Endothelial cell of umbilical vein (primary cell): Measurements from ENCODE around the gene PHACTR1. TPM values are rescaled to one million over a fixed set of nuclear protein-coding genes. Genes with fewer than 3 reads are reported as not detected.

Experiments
- BruUV-seq: library from RNA; stranded (reverse); fragments of 400-500 nt; replicated peaks from 2 replicates; lab custom pipeline; 2021; lab: Mats Ljungman, UMichigan
- CTCF ChIA-PET: fragments of 300-600, 350-600 bp; sonication (Branson Sonifier 250); formaldehyde crosslinking; loops from one replicate; lab custom pipeline; 2021; ENCODE audit warnings: antibody characterized with exemption, inconsistent platforms; lab: Charles Lee
- POLR2A ChIA-PET: fragments of 300-600, 350-600 bp; sonication (Branson Sonifier 250); formaldehyde crosslinking; loops from one replicate; lab custom pipeline; 2021; ENCODE audit warnings: antibody characterized with exemption, inconsistent platforms; lab: Charles Lee
- DNase-seq: peaks from one replicate; pipeline ENCODE4 v3.0.0-alpha.2; 2011; ENCODE audit warnings: low read depth, low spot score
- FAIRE-seq: peaks from 2 replicates; lab custom pipeline; 2011; peaks lifted over from hg19 to GRCh38; lab: Jason Lieb, UNC
- H2AFZ ChIP-seq: 2 replicates; pipeline ENCODE4 v1.6.0; 2012; ENCODE audit warnings: low read depth, low read length, control low read depth, inconsistent platforms
- H3K27ac ChIP-seq: 2 replicates; pipeline ENCODE4 v1.5.1; 2011; ENCODE audit warnings: low read depth, mild to moderate bottlenecking, control low read depth, low read length, moderate library complexity; ENCODE audit not compliant: insufficient read depth
- H3K27me3 ChIP-seq, 2 experiments: 2 replicates each; pipeline versions ENCODE4 v1.6.0 to v1.6.1; 2011; ENCODE audit warnings: low read length in 2 of 2, mixed read lengths in 1 of 2; ENCODE audit not compliant: control insufficient read depth in 2 of 2, insufficient read depth in 2 of 2
- H3K36me3 ChIP-seq, 2 experiments: 2 replicates in 1 of 2; 3 replicates in 1 of 2; pipeline ENCODE4 v1.5.1; 2011; ENCODE audit warnings: low read length in 2 of 2, mild to moderate bottlenecking in 1 of 2, moderate library complexity in 1 of 2; ENCODE audit not compliant: control insufficient read depth in 2 of 2, insufficient read depth in 2 of 2; ENCODE audit errors: extremely low read depth in 1 of 2
- H3K4me1 ChIP-seq: 3 replicates; pipeline ENCODE4 v1.5.1; 2011; ENCODE audit warnings: mild to moderate bottlenecking, low read length; ENCODE audit not compliant: control insufficient read depth, insufficient read depth; ENCODE audit errors: extremely low read depth
- H3K4me2 ChIP-seq: 2 replicates; pipeline ENCODE4 v1.6.1; 2011; ENCODE audit warnings: low read length, control low read depth, mixed read lengths; ENCODE audit not compliant: insufficient read depth
- H3K4me3 ChIP-seq, 3 experiments: fragments of 200-600 bp in 1 of 3; sonication (generic), shearing (Covaris generic) in 1 of 3; replicated peaks in 1 of 3; 2 replicates each; pipeline ENCODE4 v1.5.1; 2011 to 2016; ENCODE audit warnings: control low read depth in 3 of 3, low read length in 3 of 3, mild to moderate bottlenecking in 2 of 3, inconsistent platforms in 1 of 3, low read depth in 1 of 3, moderate library complexity in 1 of 3; ENCODE audit not compliant: insufficient read depth in 1 of 3
- H3K79me2 ChIP-seq: 2 replicates; pipeline ENCODE4 v1.6.0; 2012; ENCODE audit warnings: low read length, inconsistent platforms; ENCODE audit not compliant: control insufficient read depth, insufficient read depth
- H3K9ac ChIP-seq: replicated peaks from 2 replicates; pipeline ENCODE3; 2011; ENCODE audit warnings: low read length, control low read depth; ENCODE audit not compliant: insufficient read depth; ENCODE audit errors: extremely low read depth
- H3K9me1 ChIP-seq: replicated peaks from 3 replicates; pipeline ENCODE4 v1.6.0; 2011; ENCODE audit warnings: mild to moderate bottlenecking, low read length; ENCODE audit not compliant: control insufficient read depth, insufficient read depth; ENCODE audit errors: extremely low read depth
- H3K9me3 ChIP-seq: replicated peaks from 2 replicates; pipeline ENCODE4 v1.5.1; 2012; ENCODE audit warnings: low read length, inconsistent platforms; ENCODE audit not compliant: control insufficient read depth, insufficient read depth
- H4K20me1 ChIP-seq: replicated peaks from 2 replicates; pipeline ENCODE3; 2011; ENCODE audit warnings: mild to moderate bottlenecking, low read length; ENCODE audit not compliant: control insufficient read depth, insufficient read depth; ENCODE audit errors: extremely low read depth
- EZH2 ChIP-seq: IDR thresholded peaks from 2 replicates; pipeline ENCODE4 v1.6.1; 2012; ENCODE audit warnings: borderline replicate concordance, low read depth, mild to moderate bottlenecking, moderate library complexity, low read length, inconsistent platforms; ENCODE audit not compliant: severe bottlenecking
- FOS ChIP-seq: IDR thresholded peaks from 2 replicates; pipeline ENCODE4 v1.6.1; 2011; ENCODE audit warnings: mild to moderate bottlenecking, low read length, moderate library complexity, borderline replicate concordance; ENCODE audit not compliant: insufficient read depth
- GATA2 ChIP-seq: IDR thresholded peaks from 2 replicates; pipeline ENCODE4 v1.7.0; 2011; ENCODE audit warnings: low read depth, mild to moderate bottlenecking, moderate library complexity, mixed read lengths, low read length; ENCODE audit not compliant: insufficient read length, insufficient read depth
- JUN ChIP-seq: IDR thresholded peaks from 2 replicates; pipeline ENCODE4 v1.6.1; 2011; ENCODE audit warnings: borderline replicate concordance, low read depth; ENCODE audit not compliant: insufficient read length, insufficient read depth
- MYC ChIP-seq: IDR thresholded peaks from one replicate; pipeline ENCODE4 v1.6.1; 2011; ENCODE audit warnings: mild to moderate bottlenecking, low read depth, low read length
- dilution Hi-C: fragments of 300-500 bp; cut with MboI; formaldehyde crosslinking; loops from one replicate; pipeline ENCODE4 v1.15.0; 2019; ENCODE audit warnings: low sequenced_read_pairs; ENCODE audit not compliant: extremely low pct_ligation_motif_present
- intact Hi-C: fragments of 100-400 bp; cut with micrococcal nuclease; formaldehyde crosslinking; loops from one replicate; pipeline ENCODE4 v1.10.0; 2022
- polyA plus RNA-seq, 4 experiments: library from polyadenylated mRNA; depleted of rRNA in 3 of 4; stranded (reverse) in 3 of 4; unstranded in 1 of 4; fragments of >200 nt; gene quantifications; 2 replicates each; pipeline versions ENCODE4 v1.2.1 to v1.2.3, GENCODE V29; 2011 to 2012; ENCODE audit warnings: missing spikeins in 1 of 4
- total RNA-seq: library from RNA; stranded (reverse); gene quantifications from 2 replicates; pipeline ENCODE4 v1.2.3, GENCODE V29; 2021
- TF ChIP-seq, protein P1 (sequence below), 2 donors: IDR thresholded peaks; 1 replicate in 1 of 2; 2 replicates in 1 of 2; pipeline ENCODE4 v1.5.1; 2011; ENCODE audit warnings: low read length in 2 of 2, mild to moderate bottlenecking in 2 of 2, moderate library complexity in 2 of 2, control low read depth in 1 of 2, inconsistent platforms in 1 of 2, low read depth in 1 of 2; ENCODE audit not compliant: insufficient read depth in 1 of 2; ENCODE audit errors: extremely low read depth in 1 of 2

PHACTR1 gene
- total and polyA plus RNA-seq, 2 donors (not counting 3 experiments of a cell fraction or from before 2014, with no cell fraction given): 2.4 to 23.2 TPM

DNA sequence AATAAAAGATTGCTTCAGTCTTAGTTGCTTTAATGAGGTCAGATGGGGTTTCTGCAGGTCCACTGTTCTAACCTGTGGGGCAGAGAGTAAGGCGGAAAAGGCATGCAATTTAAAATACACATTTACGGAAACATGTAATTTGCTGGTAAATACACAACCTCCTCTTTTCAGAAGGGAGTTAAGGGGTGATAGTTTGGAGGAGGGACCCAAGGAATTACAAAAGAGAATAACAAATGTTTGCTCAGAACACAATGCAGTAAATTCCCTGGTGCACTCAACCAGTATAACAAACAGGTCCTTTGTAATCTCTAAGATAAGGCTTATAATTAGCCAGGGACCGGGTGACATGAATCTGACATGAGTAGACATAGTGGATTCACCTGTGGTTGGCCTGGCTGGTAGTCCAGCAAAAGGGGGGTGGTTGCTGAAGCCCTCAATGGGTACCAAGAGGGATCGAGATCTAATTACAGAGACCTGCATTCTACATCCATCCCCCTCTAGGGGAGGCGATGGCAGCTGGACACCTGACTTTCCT, 295.1 kb downstream of the PHACTR1 start:
- Histone ChIP-seq H3K36me3 (no peaks in the 10 kb centered on the region), H2AFZ (no peak overlapping the region), H3K9me3 (no peaks in the 10 kb centered on the region), H3K4me2 (no peak overlapping the region), H3K27me3 (peaks cover 0 to 3% of the 10 kb centered on the region in 2 experiments), H3K4me3 (no peak overlapping the region), H4K20me1 (no peaks in the 10 kb centered on the region), H3K9me1 (no peaks in the 10 kb centered on the region), H3K27ac (no peak overlapping the region), H3K79me2 (no peaks in the 10 kb centered on the region), H3K9ac (no peak overlapping the region), H3K4me1 (peaks cover 4% of the 10 kb centered on the region)
- DNase-seq (no peak), FAIRE-seq (no peak)
- ChIA-PET POLR2A (no interaction called here), CTCF (interaction anchor here (1.3 kb wide), 1 partner anchor 19 kb away, joined by 3 read pairs; no protein-coding TSS in a partner anchor)
- TF ChIP-seq JUN (no peak), EZH2 (peak; percentile 17), FOS (no peak), GATA2 (no peak), MYC (no peak)
- TF ChIP-seq, protein P1, sequence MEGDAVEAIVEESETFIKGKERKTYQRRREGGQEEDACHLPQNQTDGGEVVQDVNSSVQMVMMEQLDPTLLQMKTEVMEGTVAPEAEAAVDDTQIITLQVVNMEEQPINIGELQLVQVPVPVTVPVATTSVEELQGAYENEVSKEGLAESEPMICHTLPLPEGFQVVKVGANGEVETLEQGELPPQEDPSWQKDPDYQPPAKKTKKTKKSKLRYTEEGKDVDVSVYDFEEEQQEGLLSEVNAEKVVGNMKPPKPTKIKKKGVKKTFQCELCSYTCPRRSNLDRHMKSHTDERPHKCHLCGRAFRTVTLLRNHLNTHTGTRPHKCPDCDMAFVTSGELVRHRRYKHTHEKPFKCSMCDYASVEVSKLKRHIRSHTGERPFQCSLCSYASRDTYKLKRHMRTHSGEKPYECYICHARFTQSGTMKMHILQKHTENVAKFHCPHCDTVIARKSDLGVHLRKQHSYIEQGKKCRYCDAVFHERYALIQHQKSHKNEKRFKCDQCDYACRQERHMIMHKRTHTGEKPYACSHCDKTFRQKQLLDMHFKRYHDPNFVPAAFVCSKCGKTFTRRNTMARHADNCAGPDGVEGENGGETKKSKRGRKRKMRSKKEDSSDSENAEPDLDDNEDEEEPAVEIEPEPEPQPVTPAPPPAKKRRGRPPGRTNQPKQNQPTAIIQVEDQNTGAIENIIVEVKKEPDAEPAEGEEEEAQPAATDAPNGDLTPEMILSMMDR (IDR thresholded peaks at IDR 0.05; ENCODE audit: extremely low read depth in 1 of 2, insufficient read depth in 1 of 2, low read depth in 1 of 2, low read length in 2 of 2): no peak
- intact Hi-C loops (loop anchor here (5.0 kb wide), 1 partner anchor 316 kb away; the partner anchor contains the start of gene TBC1D7), dilution Hi-C loops (no loop called here)
- no TSS peak for BruUV-seq
